K562 (cell line): ENCODE measurements around the gene MYLIP. TPM values are rescaled to one million over a fixed set of nuclear protein-coding genes. Genes with fewer than 3 reads are reported as not detected.

Experiments
- AFF4 ChIP-seq: sonication (generic); formaldehyde crosslinking; IDR thresholded peaks from 2 replicates; pipeline ENCODE4 v1.8.0; 2023; ENCODE audit warnings: mild to moderate bottlenecking, missing genetic modification reagents
- FIP1L1 ChIP-seq: fragments of 200-400 bp; formaldehyde crosslinking; IDR thresholded peaks from 2 replicates; pipeline ENCODE4 v1.6.1; 2018; ENCODE audit warnings: mild to moderate bottlenecking, low read depth, low read length; ENCODE audit not compliant: poor library complexity, severe bottlenecking
- IRF9 ChIP-seq: fragments of 450-650 bp; IDR thresholded peaks from 2 replicates; pipeline ENCODE4 v1.6.1; 2016; ENCODE audit warnings: missing biosample characterization, missing genetic modification characterization
- KDM4B ChIP-seq, 2 experiments: fragments of 450-650 bp in 1 of 2; sonication (generic) in 1 of 2; IDR thresholded peaks; 2 replicates each; pipeline ENCODE4 v1.6.1; 2016 to 2017; ENCODE audit warnings: borderline replicate concordance in 2 of 2, antibody characterized with exemption in 1 of 2, low read depth in 1 of 2, mild to moderate bottlenecking in 1 of 2
- MIER1 ChIP-seq: fragments of 450-650 bp; IDR thresholded peaks from 2 replicates; pipeline ENCODE4 v1.6.1; 2016; ENCODE audit warnings: antibody characterized with exemption, mild to moderate bottlenecking, low read depth
- MTA3 ChIP-seq: fragments of 450-650 bp; formaldehyde crosslinking; IDR thresholded peaks from 2 replicates; pipeline ENCODE4 v1.6.1; 2017; ENCODE audit warnings: mild to moderate bottlenecking, borderline replicate concordance
- RBBP5 ChIP-seq: fragments of 200-600 bp; sonication (generic); IDR thresholded peaks from 2 replicates; pipeline ENCODE4 v1.6.1; 2012; ENCODE audit warnings: borderline replicate concordance, mild to moderate bottlenecking, low read length, control low read depth, inconsistent platforms; ENCODE audit not compliant: insufficient read depth, poor library complexity, severe bottlenecking
- SIN3A ChIP-seq, 2 experiments: fragments of 150-350 bp in 1 of 2; IDR thresholded peaks; 2 replicates each; pipeline ENCODE4 v1.6.1; 2011 to 2016; ENCODE audit warnings: borderline replicate concordance in 2 of 2, low read depth in 2 of 2, low read length in 2 of 2, mild to moderate bottlenecking in 2 of 2, moderate library complexity in 2 of 2; ENCODE audit not compliant: control insufficient read depth in 1 of 2
- TGIF2 ChIP-seq: sonication (generic); formaldehyde crosslinking; IDR thresholded peaks from 2 replicates; pipeline ENCODE4 v1.8.1; 2022; ENCODE audit warnings: mild to moderate bottlenecking, missing genetic modification reagents, moderate library complexity
- ZBTB17 ChIP-seq: fragments of 450-650 bp; formaldehyde crosslinking; IDR thresholded peaks from 2 replicates; pipeline ENCODE4 v1.4.0; 2020; ENCODE audit warnings: mild to moderate bottlenecking
- ZNF407 ChIP-seq: fragments of 450-650 bp; IDR thresholded peaks from 2 replicates; pipeline ENCODE4 v1.6.1; 2016; ENCODE audit warnings: low read depth
- polyA plus RNA-seq, 8 experiments: library from polyadenylated mRNA; depleted of rRNA in 4 of 8; stranded (reverse) in 5 of 8; unstranded in 3 of 8; fragments of >200 nt; fragmentation: Nextera tagmentation in 2 of 8; fragmentation: Illumina TruSeq in 1 of 8; extraction: Ambion mirVana in 2 of 8; extraction: Trizol in 1 of 8; gene quantifications; 2 replicates each; pipeline versions ENCODE4 v1.2.1 to v1.2.3, GENCODE V29; 2011 to 2014; ENCODE audit warnings: inconsistent platforms in 1 of 8, missing spikeins in 1 of 8
- total RNA-seq, 7 experiments: library from RNA; depleted of rRNA in 6 of 7; stranded (reverse); fragments of >200 nt in 6 of 7; fragmentation: Illumina TruSeq in 2 of 7; extraction: Trizol in 2 of 7; gene quantifications; 2 replicates each; pipeline versions ENCODE4 v1.2.1 to v1.2.3, GENCODE V29; 2011 to 2021; ENCODE audit warnings: low replicate concordance in 1 of 7

MYLIP gene
- total and polyA plus RNA-seq, 9 of the 15 experiments (the other 6 are each of a cell fraction or from before 2014, with no cell fraction given) = 10.8 to 43.5 (median 31.5) TPM

GRCh38 chr6:16128759-16129622, at the start of gene MYLIP (continued):
- TF ChIP-seq ZNF407 (no peak), FIP1L1 (peak; percentile 98), MIER1 (no peak), ZBTB17 (CRISPR knock-in tag) (peak; percentile 90), AFF4 (peak; percentile 100), SIN3A (IDR thresholded peaks at IDR 0.05; ENCODE audit: borderline replicate concordance in 2 of 2, control insufficient read depth in 1 of 2, low read depth in 2 of 2, low read length in 2 of 2) (peak; percentile 80 to 93; a peak in 3 of 4 replicates), IRF9 (tag) (no peak), KDM4B (IDR thresholded peaks at IDR 0.05; ENCODE audit: borderline replicate concordance in 2 of 2, low read depth in 1 of 2) (peak in 1 of 2 experiments; percentile 90; a peak in 1 of 4 replicates), TGIF2 (peak; percentile 96), MTA3 (peak; percentile 97), RBBP5 (peak; percentile 62)
